Upper lobe of right lung (tissue), 1 donor: ENCODE data around the gene TWIST2. TPM values are rescaled to one million over a fixed set of nuclear protein-coding genes. Genes with fewer than 3 reads are reported as not detected.

Experiments used
- ATAC-seq: fragments of 200-7000 bp; cut with Tn5 transposase; one replicate; pipeline ENCODE4 v1.9.1; 2020; ENCODE audit warnings: mild to moderate bottlenecking, moderate library complexity
- DNase-seq: peaks from one replicate; pipeline ENCODE4 v3.0.0-alpha.2; 2020
- H3K27ac ChIP-seq: fragments of 200-600 bp; one replicate; pipeline ENCODE4 v1.8.0; 2022
- H3K27me3 ChIP-seq: fragments of 200-600 bp; one replicate; pipeline ENCODE4 v1.8.0; 2022; ENCODE audit warnings: mild to moderate bottlenecking
- H3K36me3 ChIP-seq: fragments of 200-600 bp; one replicate; pipeline ENCODE4 v1.8.0; 2022
- H3K4me1 ChIP-seq: fragments of 200-600 bp; one replicate; pipeline ENCODE4 v1.8.0; 2022
- H3K4me3 ChIP-seq: fragments of 200-600 bp; one replicate; pipeline ENCODE4 v1.8.0; 2022; ENCODE audit warnings: mild to moderate bottlenecking
- H3K9me3 ChIP-seq: fragments of 200-600 bp; one replicate; pipeline ENCODE4 v1.8.0; 2022
- CTCF ChIP-seq: fragments of 200-600 bp; IDR thresholded peaks from one replicate; pipeline ENCODE4 v1.8.0; 2022; ENCODE audit warnings: antibody characterized with exemption
- intact Hi-C: fragments of 100-400 bp; cut with DNase I; formaldehyde crosslinking; loops from one replicate; pipeline ENCODE4 v1.11.0; 2022
- total RNA-seq: library from RNA; stranded (reverse); fragmentation: NEBNext Ultra II Directional; extraction: Animal tissue kit (Norgen Biotek cat#: 25700); gene quantifications from one replicate; pipeline ENCODE4 v1.2.1, GENCODE V29; 2021
- donor health status: DM: no; HTN: yes; CAD: no; lungs with severe emphysema.

Gene TWIST2
- total RNA-seq, 1 donor from 2014 or later = 12.2 TPM

GRCh38 chr2:238810321-238810720 is 37.6 kb upstream of the TWIST2 start:
- H3K4me1 ChIP-seq = no peaks in the 10 kb centered on the region
- H3K9me3 ChIP-seq = no peaks in the 10 kb centered on the region
- TF ChIP-seq CTCF = no peak
- H3K4me3 ChIP-seq = no peak overlapping the region
- H3K27ac ChIP-seq = no peak overlapping the region
- H3K36me3 ChIP-seq = no peaks in the 10 kb centered on the region
- intact Hi-C loops = no loop called here
- ATAC-seq (no peak), DNase-seq (no peak)
- H3K27me3 ChIP-seq = no peaks in the 10 kb centered on the region

DNA sequence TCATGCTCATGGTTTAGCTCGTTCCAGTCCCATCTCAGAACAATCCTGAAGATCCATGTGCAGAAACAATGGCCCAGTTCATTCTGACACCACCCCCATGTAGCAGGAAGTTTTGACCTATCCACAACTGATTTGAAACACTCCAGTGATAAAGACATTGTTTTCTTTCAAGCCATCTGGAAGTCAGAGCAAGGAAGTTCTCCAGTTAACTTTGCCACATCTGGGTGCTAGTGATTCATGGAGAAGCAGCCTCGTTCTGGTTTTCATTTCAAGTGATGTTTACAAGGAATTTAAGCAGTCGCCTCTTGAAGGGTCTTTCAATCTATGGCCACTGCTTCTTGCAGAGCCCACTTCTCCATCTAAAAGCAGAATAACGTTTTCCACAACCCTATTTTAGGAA is 36.6 kb upstream of the TWIST2 start:
- Histone ChIP-seq H3K36me3 (no peaks in the 10 kb centered on the region), H3K4me3 (no peak overlapping the region), H3K27ac (no peak overlapping the region), H3K27me3 (no peaks in the 10 kb centered on the region), H3K9me3 (no peaks in the 10 kb centered on the region), H3K4me1 (no peaks in the 10 kb centered on the region)
- intact Hi-C loops = no loop called here
- DNase-seq = no peak
- ATAC-seq = no peak
- TF ChIP-seq CTCF = no peak

DNA sequence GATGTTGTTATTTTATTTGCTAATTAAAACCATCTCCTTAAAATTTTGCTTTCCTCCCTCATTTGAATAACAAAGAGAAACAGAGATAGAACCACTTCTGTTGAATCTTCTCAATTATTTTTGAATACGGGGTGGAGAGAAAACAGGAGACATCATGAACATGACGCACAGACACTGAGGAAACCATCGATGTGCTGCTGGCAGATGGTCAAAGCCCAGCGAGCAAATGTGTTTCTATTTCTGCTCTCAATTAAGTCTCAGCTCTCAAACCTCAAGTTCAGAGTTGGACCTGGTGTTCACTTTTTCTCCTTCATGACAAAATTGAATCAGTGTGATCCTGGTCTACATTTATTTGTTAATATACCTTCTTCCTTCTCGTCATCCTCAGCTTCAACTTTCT is 36.1 kb upstream of the TWIST2 start:
- Histone ChIP-seq H3K27me3 (peaks cover 2% of the 10 kb centered on the region), H3K36me3 (no peaks in the 10 kb centered on the region), H3K9me3 (no peaks in the 10 kb centered on the region), H3K27ac (no peak overlapping the region), H3K4me1 (no peaks in the 10 kb centered on the region), H3K4me3 (no peak overlapping the region)
- DNase-seq = no peak
- intact Hi-C loops = no loop called here
- TF ChIP-seq CTCF = no peak
- ATAC-seq = no peak

DNA sequence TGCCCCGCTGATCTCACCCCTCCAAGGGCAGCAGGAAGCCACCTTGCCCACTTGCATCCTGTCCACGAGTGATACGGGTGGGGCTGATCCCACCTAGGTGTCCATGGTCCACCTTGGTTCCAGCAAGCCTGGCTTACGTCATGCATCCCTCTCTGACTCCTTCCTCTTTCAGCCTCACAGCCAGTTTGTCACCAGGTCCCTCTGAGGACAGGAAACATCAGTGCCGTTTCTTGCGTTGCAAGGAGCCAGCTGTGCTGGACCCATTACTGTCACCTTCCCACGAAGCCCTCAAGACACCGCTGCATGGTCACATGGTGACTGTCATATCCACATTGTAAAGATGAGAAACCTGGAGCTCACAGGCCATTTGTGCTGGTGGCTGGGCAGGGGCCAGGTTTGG is 34.8 kb upstream of the TWIST2 start:
- intact Hi-C loops = no loop called here
- no peak overlapping the region for H3K4me3 ChIP-seq
- DNase-seq = no peak
- H3K27me3 ChIP-seq = peaks cover 11% of the 10 kb centered on the region
- no peak overlapping the region for H3K27ac ChIP-seq
- H3K4me1 ChIP-seq = no peaks in the 10 kb centered on the region
- no peaks in the 10 kb centered on the region for H3K9me3 ChIP-seq
- no peak for ATAC-seq
- no peak for TF ChIP-seq CTCF
- H3K36me3 ChIP-seq = no peaks in the 10 kb centered on the region

DNA sequence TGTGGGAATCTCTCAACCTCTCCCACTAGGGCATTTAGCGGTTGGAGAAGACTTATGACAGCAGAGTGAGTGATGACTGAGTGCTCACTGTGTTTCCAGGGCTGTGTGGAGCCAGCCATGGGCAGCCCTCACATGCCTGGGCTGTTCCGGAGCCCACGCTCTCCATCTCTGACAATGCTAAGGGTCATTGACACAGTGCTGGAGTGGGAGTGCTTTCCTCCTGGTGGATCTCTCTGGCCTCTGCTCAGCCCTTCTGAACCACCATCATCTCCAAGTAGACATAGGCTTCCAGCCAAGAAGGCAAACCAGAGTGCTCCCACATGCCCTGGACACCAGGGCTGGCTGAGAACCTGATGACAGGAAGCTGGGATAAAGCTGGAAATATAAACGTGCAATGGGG is 33.1 kb upstream of the TWIST2 start:
- intact Hi-C loops = no loop called here
- H3K27ac ChIP-seq = no peak overlapping the region
- H3K27me3 ChIP-seq = peaks cover 19% of the 10 kb centered on the region
- no peaks in the 10 kb centered on the region for H3K4me1 ChIP-seq
- H3K9me3 ChIP-seq = no peaks in the 10 kb centered on the region
- no peaks in the 10 kb centered on the region for H3K36me3 ChIP-seq
- ATAC-seq (no peak), DNase-seq (no peak)
- H3K4me3 ChIP-seq = no peak overlapping the region
- TF ChIP-seq CTCF = no peak

GRCh38 chr2:238816291-238816690 is 31.6 kb upstream of the TWIST2 start:
- no peaks in the 10 kb centered on the region for H3K9me3 ChIP-seq
- H3K4me1 ChIP-seq = no peaks in the 10 kb centered on the region
- intact Hi-C loops = no loop called here
- H3K27me3 ChIP-seq = peaks cover 25% of the 10 kb centered on the region
- H3K4me3 ChIP-seq = no peak overlapping the region
- ATAC-seq (no peak), DNase-seq (no peak)
- H3K36me3 ChIP-seq = no peaks in the 10 kb centered on the region
- H3K27ac ChIP-seq = no peak overlapping the region
- no peak for TF ChIP-seq CTCF
